ENCODE measurements around the gene GJB2.

GRCh38 chr13:20168396-20168795, 24.3 kb downstream of the GJB2 start:
- TF ChIP-seq, protein P1, sequence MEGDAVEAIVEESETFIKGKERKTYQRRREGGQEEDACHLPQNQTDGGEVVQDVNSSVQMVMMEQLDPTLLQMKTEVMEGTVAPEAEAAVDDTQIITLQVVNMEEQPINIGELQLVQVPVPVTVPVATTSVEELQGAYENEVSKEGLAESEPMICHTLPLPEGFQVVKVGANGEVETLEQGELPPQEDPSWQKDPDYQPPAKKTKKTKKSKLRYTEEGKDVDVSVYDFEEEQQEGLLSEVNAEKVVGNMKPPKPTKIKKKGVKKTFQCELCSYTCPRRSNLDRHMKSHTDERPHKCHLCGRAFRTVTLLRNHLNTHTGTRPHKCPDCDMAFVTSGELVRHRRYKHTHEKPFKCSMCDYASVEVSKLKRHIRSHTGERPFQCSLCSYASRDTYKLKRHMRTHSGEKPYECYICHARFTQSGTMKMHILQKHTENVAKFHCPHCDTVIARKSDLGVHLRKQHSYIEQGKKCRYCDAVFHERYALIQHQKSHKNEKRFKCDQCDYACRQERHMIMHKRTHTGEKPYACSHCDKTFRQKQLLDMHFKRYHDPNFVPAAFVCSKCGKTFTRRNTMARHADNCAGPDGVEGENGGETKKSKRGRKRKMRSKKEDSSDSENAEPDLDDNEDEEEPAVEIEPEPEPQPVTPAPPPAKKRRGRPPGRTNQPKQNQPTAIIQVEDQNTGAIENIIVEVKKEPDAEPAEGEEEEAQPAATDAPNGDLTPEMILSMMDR (IDR thresholded peaks at IDR 0.05; ENCODE audit: insufficient read depth, low read depth, low read length): no peak
- TF ChIP-seq EZH2 (IDR thresholded peaks at IDR 0.05; ENCODE audit: insufficient read depth, low read length): no peak
